ENCODE results near the gene POLD3. TPM values are rescaled to one million over a fixed set of nuclear protein-coding genes. Genes with fewer than 3 reads are reported as not detected.
A peak's percentile ranks its signal among the peaks of the same experiment; 100 is the strongest.
"Not testable (repeated sequence)": the region's sequence is repeated elsewhere in the genome, so short reads cannot be mapped to it uniquely, and the experiment has no call there.

POLD3 gene
- total RNA-seq, 1 donor from 2014 or later = 11.0 TPM

- Histone ChIP-seq H3K4me3 (ENCODE audit: low read length in 3 of 3) (no peak overlapping the region), H3K27ac (ENCODE audit: low read depth, low read length) (no peak overlapping the region)
Measured at GRCh38 chr11:74581954-74582547, 10.3 kb upstream of the POLD3 start.

GRCh38 chr11:74583024-74583624, 9.3 kb upstream of the POLD3 start:
- no peak overlapping the region for H3K27ac ChIP-seq (ENCODE audit: low read depth, low read length)
- H3K9me3 ChIP-seq (ENCODE audit: control insufficient read depth in 3 of 3, low read length in 3 of 3) = no peaks in the 10 kb centered on the region
- no peak overlapping the region for H3K4me3 ChIP-seq (ENCODE audit: low read length in 3 of 3)

More at GRCh38 chr11:74581954-74582547, 10.3 kb upstream of the POLD3 start:
- no peaks in the 10 kb centered on the region for H3K9me3 ChIP-seq (ENCODE audit: control insufficient read depth in 3 of 3, low read length in 3 of 3)
- H3K4me1 ChIP-seq (ENCODE audit: control insufficient read depth in 3 of 3, insufficient read depth in 3 of 3, low read length in 3 of 3) = no peaks in the 10 kb centered on the region
- no peak overlapping the region for H3K9ac ChIP-seq (ENCODE audit: low read depth in 1 of 3, low read length in 3 of 3)
- H3K36me3 ChIP-seq (ENCODE audit: control insufficient read depth in 3 of 3, insufficient read depth in 3 of 3, low read length in 3 of 3) = no peaks in the 10 kb centered on the region
- peaks cover 0 to 4% (median 0%) of the 10 kb centered on the region in 3 donors for H3K27me3 ChIP-seq (ENCODE audit: control insufficient read depth in 3 of 3, insufficient read depth in 3 of 3, low read length in 3 of 3)

GRCh38 chr11:74590492-74590891, 1.9 kb upstream of the POLD3 start:
- not testable (repeated sequence) for H3K27me3 ChIP-seq (ENCODE audit: control insufficient read depth in 3 of 3, insufficient read depth in 3 of 3, low read length in 3 of 3); H3K4me3 ChIP-seq (ENCODE audit: low read length in 3 of 3); H3K36me3 ChIP-seq (ENCODE audit: control insufficient read depth in 3 of 3, insufficient read depth in 3 of 3, low read length in 3 of 3); H3K9me3 ChIP-seq (ENCODE audit: control insufficient read depth in 3 of 3, low read length in 3 of 3); H3K27ac ChIP-seq (ENCODE audit: low read depth, low read length); H3K9ac ChIP-seq (ENCODE audit: low read depth in 1 of 3, low read length in 3 of 3)
- H3K4me1 ChIP-seq (ENCODE audit: control insufficient read depth in 3 of 3, insufficient read depth in 3 of 3, low read length in 3 of 3) = peaks cover 4 to 13% (median 6%) of the 10 kb centered on the region in 3 donors

More at GRCh38 chr11:74583024-74583624, 9.3 kb upstream of the POLD3 start:
- Histone ChIP-seq H3K36me3 (ENCODE audit: control insufficient read depth in 3 of 3, insufficient read depth in 3 of 3, low read length in 3 of 3) (no peaks in the 10 kb centered on the region), H3K4me1 (ENCODE audit: control insufficient read depth in 3 of 3, insufficient read depth in 3 of 3, low read length in 3 of 3) (no peaks in the 10 kb centered on the region), H3K9ac (ENCODE audit: low read depth in 1 of 3, low read length in 3 of 3) (no peak overlapping the region), H3K27me3 (ENCODE audit: control insufficient read depth in 3 of 3, insufficient read depth in 3 of 3, low read length in 3 of 3) (no peaks in the 10 kb centered on the region)

GRCh38 chr11:74592063-74592440, 330 bp upstream of the POLD3 start:
- no peaks in the 10 kb centered on the region for H3K9me3 ChIP-seq (ENCODE audit: control insufficient read depth in 3 of 3, low read length in 3 of 3)
- H3K4me3 ChIP-seq (ENCODE audit: low read length in 3 of 3) = peak overlapping the region; percentile 68 to 94 (median 92)
- H3K27ac ChIP-seq (ENCODE audit: low read depth, low read length) = peak overlapping the region; percentile 79
- H3K4me1 ChIP-seq (ENCODE audit: control insufficient read depth in 3 of 3, insufficient read depth in 3 of 3, low read length in 3 of 3) = peaks cover 4 to 13% (median 6%) of the 10 kb centered on the region in 3 donors
- H3K27me3 ChIP-seq (ENCODE audit: control insufficient read depth in 3 of 3, insufficient read depth in 3 of 3, low read length in 3 of 3) = no peaks in the 10 kb centered on the region
- peak overlapping the region; percentile 86 to 91 (median 88) for H3K9ac ChIP-seq (ENCODE audit: low read depth in 1 of 3, low read length in 3 of 3)
- peaks cover 0 to 8% (median 3%) of the 10 kb centered on the region in 3 donors for H3K36me3 ChIP-seq (ENCODE audit: control insufficient read depth in 3 of 3, insufficient read depth in 3 of 3, low read length in 3 of 3)

DNA sequence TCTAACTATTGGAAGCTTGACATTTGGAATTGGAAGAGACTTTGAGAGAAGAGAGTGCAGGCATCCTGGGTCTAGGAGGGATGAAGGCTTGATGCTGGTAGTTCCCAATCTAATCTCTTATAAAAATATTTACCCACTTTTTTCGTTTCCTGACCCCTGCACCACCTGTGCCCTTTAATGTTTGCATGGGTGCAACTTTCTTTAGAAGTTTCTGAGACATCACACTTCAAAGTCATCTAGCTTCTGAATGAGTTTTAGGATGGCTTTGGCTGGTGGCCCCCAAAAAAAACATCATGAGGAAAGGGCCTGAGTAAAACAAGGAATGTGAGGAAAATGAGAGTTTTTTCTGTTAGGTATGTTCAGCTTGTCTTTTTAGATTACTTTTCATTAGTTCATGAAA, 1.1 kb downstream of the POLD3 start:
- Histone ChIP-seq H3K4me3 (ENCODE audit: low read length in 3 of 3) (peak overlapping the region; percentile 68 to 94 (median 92)), H3K9ac (ENCODE audit: low read depth in 1 of 3, low read length in 3 of 3) (peak overlapping the region; percentile 86 to 91 (median 88)), H3K27ac (ENCODE audit: low read depth, low read length) (no peak overlapping the region), H3K4me1 (ENCODE audit: control insufficient read depth in 3 of 3, insufficient read depth in 3 of 3, low read length in 3 of 3) (peaks cover 4 to 13% (median 6%) of the 10 kb centered on the region in 3 donors), H3K27me3 (ENCODE audit: control insufficient read depth in 3 of 3, insufficient read depth in 3 of 3, low read length in 3 of 3) (no peaks in the 10 kb centered on the region), H3K36me3 (ENCODE audit: control insufficient read depth in 3 of 3, insufficient read depth in 3 of 3, low read length in 3 of 3) (peaks cover 3 to 9% (median 8%) of the 10 kb centered on the region in 3 donors), H3K9me3 (ENCODE audit: control insufficient read depth in 3 of 3, low read length in 3 of 3) (no peaks in the 10 kb centered on the region)

DNA sequence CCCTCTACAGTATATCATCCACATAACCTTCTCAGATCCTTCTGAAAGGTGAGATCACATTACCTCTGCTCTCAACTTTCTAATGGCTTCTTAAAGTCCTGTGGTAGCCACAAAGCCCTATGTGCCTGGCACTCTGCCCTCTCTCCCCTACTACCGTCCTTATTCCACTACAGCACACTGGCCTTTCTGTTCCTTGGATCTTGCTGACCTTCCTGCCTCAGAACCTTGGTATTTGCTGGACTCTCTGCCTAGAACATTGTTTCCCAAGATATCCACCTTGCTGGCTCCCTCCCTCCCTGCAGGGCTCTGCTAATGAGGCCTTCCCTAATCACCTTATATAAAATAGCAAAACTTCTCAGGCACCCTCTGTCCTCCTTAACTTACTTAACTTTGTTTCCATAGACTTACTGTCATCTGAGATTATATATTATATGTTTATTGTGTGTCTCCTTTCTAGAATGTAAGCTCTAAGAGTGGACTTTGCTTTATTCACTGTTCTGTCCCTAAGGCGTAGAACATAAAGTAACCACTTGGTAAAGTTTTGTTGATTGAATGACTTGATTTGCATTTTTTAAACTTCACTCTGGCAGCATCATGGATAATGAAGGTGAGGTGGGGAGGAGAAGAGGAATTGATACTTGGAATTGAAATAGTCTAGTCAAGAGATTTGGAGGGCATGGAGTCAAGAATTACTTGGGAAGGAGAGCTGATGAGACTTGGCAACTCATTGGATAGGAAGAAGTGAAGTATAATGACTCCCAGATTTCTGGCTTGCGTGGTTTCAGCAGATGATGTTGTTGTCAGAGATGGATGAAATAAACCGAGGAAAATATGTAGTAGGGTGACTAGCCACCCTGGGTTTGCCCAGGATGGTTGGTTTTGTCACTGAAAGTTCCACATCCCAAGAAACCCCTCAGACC, 10.5 kb downstream of the POLD3 start:
- Histone ChIP-seq H3K27ac (ENCODE audit: low read depth, low read length) (no peak overlapping the region), H3K36me3 (ENCODE audit: control insufficient read depth in 3 of 3, insufficient read depth in 3 of 3, low read length in 3 of 3) (peaks cover 0 to 7% (median 5%) of the 10 kb centered on the region in 3 donors), H3K9me3 (ENCODE audit: control insufficient read depth in 3 of 3, low read length in 3 of 3) (no peaks in the 10 kb centered on the region), H3K27me3 (ENCODE audit: control insufficient read depth in 3 of 3, insufficient read depth in 3 of 3, low read length in 3 of 3) (no peaks in the 10 kb centered on the region), H3K9ac (ENCODE audit: low read depth in 1 of 3, low read length in 3 of 3) (no peak overlapping the region), H3K4me3 (ENCODE audit: low read length in 3 of 3) (no peak overlapping the region), H3K4me1 (ENCODE audit: control insufficient read depth in 3 of 3, insufficient read depth in 3 of 3, low read length in 3 of 3) (peaks cover 0 to 5% (median 0%) of the 10 kb centered on the region in 3 donors)

GRCh38 chr11:74603845-74604244, 11.5 kb downstream of the POLD3 start:
- H3K9ac ChIP-seq (ENCODE audit: low read depth in 1 of 3, low read length in 3 of 3) = no peak overlapping the region
- no peak overlapping the region for H3K4me3 ChIP-seq (ENCODE audit: low read length in 3 of 3)
- H3K9me3 ChIP-seq (ENCODE audit: control insufficient read depth in 3 of 3, low read length in 3 of 3) = no peaks in the 10 kb centered on the region
- H3K36me3 ChIP-seq (ENCODE audit: control insufficient read depth in 3 of 3, insufficient read depth in 3 of 3, low read length in 3 of 3) = peaks cover 0 to 5% (median 0%) of the 10 kb centered on the region in 3 donors
- H3K4me1 ChIP-seq (ENCODE audit: control insufficient read depth in 3 of 3, insufficient read depth in 3 of 3, low read length in 3 of 3) = peaks cover 0 to 5% (median 0%) of the 10 kb centered on the region in 3 donors
- no peaks in the 10 kb centered on the region for H3K27me3 ChIP-seq (ENCODE audit: control insufficient read depth in 3 of 3, insufficient read depth in 3 of 3, low read length in 3 of 3)
- H3K27ac ChIP-seq (ENCODE audit: low read depth, low read length) = no peak overlapping the region

DNA sequence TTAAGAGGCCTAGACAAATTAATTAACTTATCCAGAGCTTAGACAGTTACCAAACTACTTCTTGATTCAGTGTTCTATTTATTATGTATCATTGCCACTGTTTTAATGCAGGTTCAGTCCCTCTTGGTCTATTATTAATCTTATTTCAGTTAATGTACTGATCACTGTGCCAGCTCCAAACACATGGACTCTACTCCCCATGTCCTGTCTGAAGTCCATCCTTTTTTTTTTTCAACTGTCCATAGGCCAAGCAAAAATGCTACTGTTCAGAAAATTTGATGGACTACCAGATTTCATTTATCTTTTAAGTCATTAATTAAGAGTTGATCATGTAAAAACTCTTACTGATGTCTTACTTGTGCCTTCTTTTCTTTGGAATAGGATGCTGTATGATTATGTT, 11.9 kb downstream of the POLD3 start:
- Histone ChIP-seq H3K4me1 (ENCODE audit: control insufficient read depth in 3 of 3, insufficient read depth in 3 of 3, low read length in 3 of 3) (peaks cover 0 to 5% (median 0%) of the 10 kb centered on the region in 3 donors), H3K9me3 (ENCODE audit: control insufficient read depth in 3 of 3, low read length in 3 of 3) (no peaks in the 10 kb centered on the region), H3K4me3 (ENCODE audit: low read length in 3 of 3) (no peak overlapping the region), H3K9ac (ENCODE audit: low read depth in 1 of 3, low read length in 3 of 3) (no peak overlapping the region), H3K36me3 (ENCODE audit: control insufficient read depth in 3 of 3, insufficient read depth in 3 of 3, low read length in 3 of 3) (peaks cover 0 to 5% (median 0%) of the 10 kb centered on the region in 3 donors), H3K27me3 (ENCODE audit: control insufficient read depth in 3 of 3, insufficient read depth in 3 of 3, low read length in 3 of 3) (no peaks in the 10 kb centered on the region), H3K27ac (ENCODE audit: low read depth, low read length) (no peak overlapping the region)

DNA sequence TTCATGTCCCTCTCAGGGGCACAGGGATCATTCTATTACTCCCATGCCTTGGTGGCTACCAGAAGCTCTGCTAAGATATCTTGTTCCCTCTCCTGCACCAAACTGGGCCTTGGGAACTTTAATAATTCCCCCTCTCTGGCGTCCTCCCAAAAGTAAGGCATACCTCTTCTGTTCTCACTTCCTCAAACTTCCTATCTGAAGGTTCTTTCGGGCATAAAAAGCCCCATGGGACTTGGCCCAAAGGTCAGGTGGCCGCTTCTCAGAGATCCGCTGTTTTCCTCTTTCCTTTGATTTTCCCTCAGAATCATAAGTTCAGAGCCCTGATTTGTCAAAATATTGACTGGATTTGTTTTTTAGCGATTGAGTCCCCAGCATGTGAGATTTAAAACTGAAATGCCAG, 13.0 kb downstream of the POLD3 start:
- H3K27ac ChIP-seq (ENCODE audit: low read depth, low read length) = no peak overlapping the region

More for the DNA sequence above, 13.0 kb downstream of the POLD3 start:
- H3K9me3 ChIP-seq (ENCODE audit: control insufficient read depth in 3 of 3, low read length in 3 of 3) = no peaks in the 10 kb centered on the region
- no peak overlapping the region for H3K4me3 ChIP-seq (ENCODE audit: low read length in 3 of 3)
- H3K9ac ChIP-seq (ENCODE audit: low read depth in 1 of 3, low read length in 3 of 3) = no peak overlapping the region
- H3K36me3 ChIP-seq (ENCODE audit: control insufficient read depth in 3 of 3, insufficient read depth in 3 of 3, low read length in 3 of 3) = peaks cover 0 to 5% (median 3%) of the 10 kb centered on the region in 3 donors
- peaks cover 0 to 5% (median 0%) of the 10 kb centered on the region in 3 donors for H3K4me1 ChIP-seq (ENCODE audit: control insufficient read depth in 3 of 3, insufficient read depth in 3 of 3, low read length in 3 of 3)
- no peaks in the 10 kb centered on the region for H3K27me3 ChIP-seq (ENCODE audit: control insufficient read depth in 3 of 3, insufficient read depth in 3 of 3, low read length in 3 of 3)

All from skeletal muscle tissue (tissue), 4 donors.